H1 (cell line): Measurements from ENCODE around the gene HEXIM2. TPM values are rescaled to one million over a fixed set of nuclear protein-coding genes. Genes with fewer than 3 reads are reported as not detected.

Experiments used
- CTCF ChIA-PET: fragments of 300-600 bp; sonication (Branson Sonifier 250); formaldehyde crosslinking; loops from one replicate; lab custom pipeline; 2021; ENCODE audit not compliant: partially characterized antibody; lab: Charles Lee
- POLR2A ChIA-PET: fragments of 300-600 bp; sonication (Branson Sonifier 250); formaldehyde crosslinking; loops from one replicate; lab custom pipeline; 2021; ENCODE audit warnings: inconsistent platforms; ENCODE audit not compliant: partially characterized antibody; lab: Charles Lee
- DNase-seq, 2 experiments: peaks; one replicate each; pipeline versions ENCODE4 v3.0.0 to v3.0.0-alpha.2; 2010 to 2022; ENCODE audit warnings: low spot score in 2 of 2, low read depth in 1 of 2, mixed read lengths in 1 of 2
- FAIRE-seq: peaks from 2 replicates; lab custom pipeline; 2011; peaks lifted over from hg19 to GRCh38; lab: Jason Lieb, UNC
- H2AFZ ChIP-seq: 2 replicates; pipeline ENCODE4 v1.8.1; 2012; ENCODE audit warnings: low read length, inconsistent platforms
- H2AK5ac ChIP-seq: 2 replicates; pipeline ENCODE4 v1.6.1; 2013; ENCODE audit warnings: low read depth, low read length
- H2BK120ac ChIP-seq: replicated peaks from 2 replicates; pipeline ENCODE3; 2013; ENCODE audit warnings: low read depth, low read length, inconsistent platforms
- H2BK12ac ChIP-seq: 2 replicates; pipeline ENCODE4 v1.6.1; 2013; ENCODE audit warnings: low read depth, low read length
- H2BK15ac ChIP-seq: 2 replicates; pipeline ENCODE4 v1.6.1; 2013; ENCODE audit warnings: low read length
- H2BK20ac ChIP-seq: 2 replicates; pipeline ENCODE4 v1.6.1; 2013; ENCODE audit warnings: low read length
- H2BK5ac ChIP-seq: 2 replicates; pipeline ENCODE4 v1.6.1; 2013; ENCODE audit warnings: low read depth, low read length
- H3K14ac ChIP-seq: 2 replicates; pipeline ENCODE4 v1.6.1; 2013; ENCODE audit warnings: inconsistent platforms; ENCODE audit not compliant: insufficient read length
- H3K18ac ChIP-seq: 2 replicates; pipeline ENCODE4 v1.6.1; 2013; ENCODE audit warnings: low read length; ENCODE audit errors: extremely low read depth
- H3K23ac ChIP-seq: 2 replicates; pipeline ENCODE4 v1.6.1; 2013; ENCODE audit warnings: inconsistent platforms; ENCODE audit not compliant: insufficient read length
- H3K23me2 ChIP-seq: 2 replicates; pipeline ENCODE4 v1.6.1; 2013; ENCODE audit warnings: low read depth, low read length
- H3K27ac ChIP-seq: 2 replicates; pipeline ENCODE4 v1.6.1; 2011; ENCODE audit warnings: low read depth, low read length, inconsistent platforms
- H3K27me3 ChIP-seq, 4 experiments: replicated peaks in 1 of 4; 1 replicate in 1 of 4; 2 replicates in 3 of 4; pipeline versions ENCODE4 v1.6.1 to v1.8.1; 2011 to 2013; ENCODE audit warnings: low read length in 3 of 4, mild to moderate bottlenecking in 3 of 4, inconsistent platforms in 2 of 4, mixed read lengths in 2 of 4, moderate library complexity in 1 of 4; ENCODE audit not compliant: control insufficient read depth in 3 of 4, insufficient read depth in 3 of 4; ENCODE audit errors: extremely low read depth in 1 of 4
- H3K36me3 ChIP-seq, 4 experiments: 2 replicates each; pipeline versions ENCODE4 v1.6.1 to v1.8.1; 2011 to 2013; ENCODE audit warnings: mild to moderate bottlenecking in 4 of 4, low read length in 3 of 4, moderate library complexity in 2 of 4, control low read depth in 1 of 4, inconsistent platforms in 1 of 4; ENCODE audit not compliant: insufficient read depth in 4 of 4, control insufficient read depth in 2 of 4
- H3K4ac ChIP-seq: replicated peaks from 2 replicates; pipeline ENCODE3; 2013; ENCODE audit warnings: low read length, low read depth, mixed read lengths, inconsistent platforms; ENCODE audit not compliant: insufficient read length
- H3K4me1 ChIP-seq, 4 experiments: replicated peaks in 1 of 4; 1 replicate in 1 of 4; 2 replicates in 3 of 4; pipeline versions ENCODE4 v1.6.1 to v1.8.1; 2011 to 2013; ENCODE audit warnings: low read length in 3 of 4, inconsistent platforms in 2 of 4, mixed read lengths in 1 of 4; ENCODE audit not compliant: insufficient read depth in 4 of 4, control insufficient read depth in 3 of 4
- H3K4me2 ChIP-seq, 2 experiments: 2 replicates each; pipeline versions ENCODE4 v1.6.1 to v1.8.1; 2011 to 2013; ENCODE audit warnings: low read depth in 2 of 2, low read length in 2 of 2, control low read depth in 1 of 2, inconsistent platforms in 1 of 2, mild to moderate bottlenecking in 1 of 2; ENCODE audit not compliant: insufficient read depth in 1 of 2
- H3K4me3 ChIP-seq, 4 experiments: fragments of 200-600, 300-600 bp in 1 of 4; sonication (generic), shearing (Covaris generic), sonication (Bioruptor Twin) in 1 of 4; 2 replicates each; pipeline versions ENCODE4 v1.5.1 to v1.8.1; 2011 to 2016; ENCODE audit warnings: low read length in 4 of 4, low read depth in 3 of 4, control low read depth in 2 of 4, inconsistent platforms in 2 of 4, mild to moderate bottlenecking in 2 of 4, mixed read lengths in 1 of 4, moderate library complexity in 1 of 4; ENCODE audit not compliant: insufficient read depth in 2 of 4; ENCODE audit errors: extremely low read depth in 1 of 4
- H3K56ac ChIP-seq: replicated peaks from 2 replicates; pipeline ENCODE3; 2013; ENCODE audit warnings: low read depth, mild to moderate bottlenecking, mixed read lengths, low read length, inconsistent platforms; ENCODE audit not compliant: insufficient read length
- H3K79me1 ChIP-seq: 2 replicates; pipeline ENCODE4 v1.6.1; 2013; ENCODE audit warnings: low read depth, low read length, control low read depth
- H3K79me2 ChIP-seq, 2 experiments: 2 replicates each; pipeline versions ENCODE4 v1.6.1 to v1.8.1; 2012 to 2013; ENCODE audit warnings: low read length in 2 of 2, mild to moderate bottlenecking in 2 of 2, inconsistent platforms in 1 of 2; ENCODE audit not compliant: insufficient read depth in 2 of 2, control insufficient read depth in 1 of 2
- H3K9ac ChIP-seq, 4 experiments: replicated peaks in 1 of 4; 1 replicate in 1 of 4; 2 replicates in 3 of 4; pipeline versions ENCODE4 v1.6.1 to v1.8.1; 2011 to 2013; ENCODE audit warnings: low read depth in 3 of 4, low read length in 3 of 4, control low read depth in 2 of 4, mild to moderate bottlenecking in 2 of 4, moderate library complexity in 2 of 4, inconsistent platforms in 1 of 4; ENCODE audit errors: extremely low read depth in 1 of 4
- H3K9me3 ChIP-seq, 2 experiments: 2 replicates each; pipeline versions ENCODE4 v1.6.1 to v1.8.1; 2012 to 2013; ENCODE audit warnings: mild to moderate bottlenecking in 2 of 2, moderate library complexity in 2 of 2, control low read depth in 1 of 2, inconsistent platforms in 1 of 2, low read depth in 1 of 2, low read length in 1 of 2, mixed read lengths in 1 of 2; ENCODE audit not compliant: insufficient read depth in 2 of 2
- H4K20me1 ChIP-seq, 2 experiments: replicated peaks in 1 of 2; 2 replicates each; pipeline versions ENCODE3 to v1.8.1; 2011 to 2013; ENCODE audit warnings: inconsistent platforms in 2 of 2, low read length in 2 of 2, mild to moderate bottlenecking in 1 of 2; ENCODE audit not compliant: insufficient read depth in 2 of 2, control insufficient read depth in 1 of 2
- H4K5ac ChIP-seq: 2 replicates; pipeline ENCODE4 v1.6.1; 2013; ENCODE audit warnings: low read length, low read depth, mixed read lengths, inconsistent platforms; ENCODE audit not compliant: insufficient read length
- H4K8ac ChIP-seq: 2 replicates; pipeline ENCODE4 v1.8.0; 2013; ENCODE audit warnings: mild to moderate bottlenecking, moderate library complexity, low read length, inconsistent platforms; ENCODE audit not compliant: insufficient read depth; ENCODE audit errors: extremely low read depth
- H4K91ac ChIP-seq: replicated peaks from 2 replicates; pipeline ENCODE3; 2013; ENCODE audit warnings: low read length, mixed read lengths, inconsistent platforms; ENCODE audit not compliant: insufficient read length
- CTCF ChIP-seq, 3 experiments: IDR thresholded peaks; 1 replicate in 2 of 3; 2 replicates in 1 of 3; pipeline versions ENCODE4 v1.5.1 to v1.6.1; 2011; ENCODE audit warnings: low read length in 3 of 3, mild to moderate bottlenecking in 3 of 3, inconsistent platforms in 2 of 3, low read depth in 1 of 3, moderate library complexity in 1 of 3; ENCODE audit not compliant: insufficient read depth in 1 of 3; ENCODE audit errors: control extremely low read depth in 1 of 3
- KDM4A ChIP-seq: IDR thresholded peaks from one replicate; pipeline ENCODE4 v1.7.1; 2012; ENCODE audit warnings: low read depth, mild to moderate bottlenecking, moderate library complexity, low read length, inconsistent platforms; ENCODE audit not compliant: severe bottlenecking
- SIRT6 ChIP-seq: IDR thresholded peaks from one replicate; pipeline ENCODE4 v1.7.1; 2012; ENCODE audit warnings: low read length, inconsistent platforms
- WGBS, 2 experiments: shearing (Covaris generic) in 1 of 2; methylation state at CpG; one replicate each; pipeline versions ENCODE4 v1.1.6 to v1.1.7; 2013 to 2015; ENCODE audit warnings: low lambda C conversion rate in 2 of 2, mixed read lengths in 2 of 2, inconsistent platforms in 1 of 2, low coverage in 1 of 2, missing lambda C conversion rate in 1 of 2; ENCODE audit not compliant: insufficient replicate concordance in 2 of 2, insufficient coverage in 1 of 2, insufficient read length in 1 of 2; ENCODE audit errors: extremely low coverage in 1 of 2, missing lambda C conversion rate in 1 of 2; 5-methylcytosine and 5-hydroxymethylcytosine counted together
- polyA plus RNA-seq, 7 experiments: library from polyadenylated mRNA; depleted of rRNA in 3 of 7; stranded (reverse) in 5 of 7; unstranded in 2 of 7; fragments of >200 nt in 5 of 7; fragments of 200-250 nt in 2 of 7; gene quantifications; 1 replicate in 5 of 7; 2 replicates in 1 of 7; 4 replicates in 1 of 7; pipeline versions ENCODE4 v1.2.1 to v1.2.3, GENCODE V29; 2011 to 2013; ENCODE audit warnings: missing spikeins in 2 of 7, mixed read lengths in 2 of 7
- total RNA-seq: library from RNA; stranded (reverse); fragmentation: NEBNext Ultra II Directional; extraction: Animal tissue kit (Norgen Biotek cat#: 25700); gene quantifications from 2 replicates; pipeline ENCODE4 v1.2.1, GENCODE V29; 2021

Gene HEXIM2
- total and polyA plus RNA-seq, 2 of the 8 experiments (the other 6 are each of a cell fraction or from before 2014, with no cell fraction given): 7.5 to 13.2 TPM

GRCh38 chr17:45160447-45161287, 1.0 kb upstream of the HEXIM2 start:
- peak overlapping the region; percentile 95 for H4K5ac ChIP-seq
- peak overlapping the region; percentile 99 for H3K18ac ChIP-seq
- H3K4me1 ChIP-seq: peaks cover 0 to 9% (median 3%) of the 10 kb centered on the region in 4 experiments; a peak in 3 of 7 replicates
- DNase-seq: peak in 1 of 2 experiments; percentile 88
- peaks cover 0 to 6% of the 10 kb centered on the region in 2 experiments; a peak in 2 of 4 replicates for H3K79me2 ChIP-seq
- H3K4me2 ChIP-seq: peak overlapping the region; percentile 81 to 84
- peak overlapping the region; percentile 66 for H3K14ac ChIP-seq
- ChIA-PET POLR2A (interaction anchor here (0.6 to 26.8 kb wide), 32 partner anchors 6 to 1033 kb away, joined by 3 to 1076 read pairs (median 6); partner anchors contain the start of genes ACBD4, DCAKD, EFTUD2 and HEXIM1), CTCF (interaction anchor here (0.6 to 11.5 kb wide), 13 partner anchors 10 to 81 kb away, joined by 3 to 115 read pairs (median 4); partner anchors contain the start of genes ACBD4 and HEXIM1)
- H3K36me3 ChIP-seq: no peaks in the 10 kb centered on the region
- no peaks in the 10 kb centered on the region for H3K79me1 ChIP-seq
- H2BK15ac ChIP-seq: no peak overlapping the region; the same call in 1 of the 2 replicates
- H2BK5ac ChIP-seq: peak overlapping the region; percentile 99
- peak overlapping the region; percentile 71; the same call in 1 of the 2 replicates for H2AK5ac ChIP-seq
- H2BK20ac ChIP-seq: no peak overlapping the region
- 3% methylated on average over 38 of the region's 48 CpGs; no CpG with 5 or more reads in 1 of the 2 experiments for WGBS, 2 experiments
- peak overlapping the region; percentile 98 to 100 (median 99) for H3K9ac ChIP-seq
- no peaks in the 10 kb centered on the region for H3K27me3 ChIP-seq
- no peaks in the 10 kb centered on the region for H4K20me1 ChIP-seq
- FAIRE-seq: no peak
- H3K23ac ChIP-seq: peak overlapping the region; percentile 72
- H2BK120ac ChIP-seq: peak overlapping the region; percentile 70
- peak overlapping the region; percentile 73 to 97 (median 88) for H3K4me3 ChIP-seq
- H4K91ac ChIP-seq: peak overlapping the region; percentile 97
- H2BK12ac ChIP-seq: peak overlapping the region; percentile 77; the same call in 1 of the 2 replicates
- peak overlapping the region; percentile 99 for H3K27ac ChIP-seq
- H2AFZ ChIP-seq: no peak overlapping the region
- peaks cover 6% of the 10 kb centered on the region for H3K23me2 ChIP-seq
- peak overlapping the region; percentile 100 for H4K8ac ChIP-seq
- no peaks in the 10 kb centered on the region for H3K9me3 ChIP-seq
- peak overlapping the region; percentile 98 for H3K56ac ChIP-seq
- H3K4ac ChIP-seq: peak overlapping the region; percentile 98
- peak; percentile 37 for TF ChIP-seq KDM4A
- no peak for TF ChIP-seq SIRT6
- TF ChIP-seq CTCF (IDR thresholded peaks at IDR 0.05; ENCODE audit: control extremely low read depth in 1 of 3, insufficient read depth in 1 of 3, low read depth in 1 of 3, low read length in 3 of 3): peak; percentile 48 to 62 (median 52)
